GM23248 (cell line): ENCODE measurements around the gene ALX3. TPM values are rescaled to one million over a fixed set of nuclear protein-coding genes. Genes with fewer than 3 reads are reported as not detected.

Experiments used
- DNase-seq: peaks from one replicate; pipeline ENCODE4 v3.0.0-alpha.2; 2015
- H2AFZ ChIP-seq: fragments of 200-600 bp; sonication (generic); 2 replicates; pipeline ENCODE4 v1.6.1; 2016; ENCODE audit warnings: antibody characterized with exemption
- H3F3A ChIP-seq: fragments of 200-600 bp; sonication (generic); 2 replicates; pipeline ENCODE4 v1.6.1; 2016; ENCODE audit warnings: mild to moderate bottlenecking, antibody characterized with exemption, mixed run types; ENCODE audit not compliant: insufficient read depth
- H3K27ac ChIP-seq: fragments of 200-600 bp; sonication (generic); 2 replicates; pipeline ENCODE4 v1.5.1; 2016; ENCODE audit warnings: mild to moderate bottlenecking
- H3K27me3 ChIP-seq: fragments of 200-600 bp; sonication (generic); replicated peaks from 2 replicates; pipeline ENCODE4 v1.6.1; 2016; ENCODE audit warnings: mild to moderate bottlenecking; ENCODE audit not compliant: insufficient read depth
- H3K36me3 ChIP-seq: fragments of 200-600 bp; sonication (generic); 2 replicates; pipeline ENCODE4 v1.6.1; 2016; ENCODE audit warnings: low read depth, mild to moderate bottlenecking
- H3K4me1 ChIP-seq: fragments of 200-600 bp; sonication (generic); 2 replicates; pipeline ENCODE4 v1.6.1; 2016; ENCODE audit warnings: mild to moderate bottlenecking; ENCODE audit not compliant: insufficient read depth
- H3K4me2 ChIP-seq: fragments of 200-600 bp; sonication (generic); one replicate; pipeline ENCODE4 v1.6.1; 2016; ENCODE audit warnings: mild to moderate bottlenecking; ENCODE audit not compliant: unreplicated experiment
- H3K4me3 ChIP-seq: fragments of 200-600 bp; sonication (generic); 2 replicates; pipeline ENCODE4 v1.5.1; 2016; ENCODE audit warnings: mild to moderate bottlenecking
- H3K79me2 ChIP-seq: fragments of 200-600 bp; sonication (generic); 2 replicates; pipeline ENCODE4 v1.6.1; 2016; ENCODE audit warnings: mild to moderate bottlenecking; ENCODE audit not compliant: insufficient read depth
- H3K9ac ChIP-seq: fragments of 200-600 bp; sonication (generic); 2 replicates; pipeline ENCODE4 v1.6.1; 2016; ENCODE audit warnings: mild to moderate bottlenecking
- H3K9me2 ChIP-seq: fragments of 200-600 bp; sonication (generic); 2 replicates; pipeline ENCODE4 v1.6.1; 2016; ENCODE audit warnings: mixed run types, mild to moderate bottlenecking, moderate library complexity; ENCODE audit not compliant: insufficient read depth
- H3K9me3 ChIP-seq: fragments of 200-600 bp; sonication (generic); one replicate; pipeline ENCODE4 v1.6.1; 2017; ENCODE audit warnings: low read depth
- H4K20me1 ChIP-seq: fragments of 200-600 bp; sonication (generic); 2 replicates; pipeline ENCODE4 v1.6.0; 2016; ENCODE audit not compliant: insufficient read depth
- EZH2 ChIP-seq: fragments of 200-600 bp; sonication (generic); IDR thresholded peaks from 2 replicates; pipeline ENCODE4 v1.6.1; 2018; ENCODE audit warnings: antibody characterized with exemption, mild to moderate bottlenecking; ENCODE audit not compliant: insufficient read depth, poor library complexity, severe bottlenecking
- EZH2phosphoT487 ChIP-seq: fragments of 200-600 bp; sonication (generic); IDR thresholded peaks from 2 replicates; pipeline ENCODE4 v1.6.1; 2018; ENCODE audit warnings: antibody characterized with exemption, moderate library complexity, mild to moderate bottlenecking, low read depth; ENCODE audit not compliant: insufficient read depth
- WGBS, 2 experiments: methylation state at CpG; one replicate each; pipeline ENCODE4 v1.1.6; 2015 to 2017; ENCODE audit warnings: low lambda C conversion rate in 2 of 2, low coverage in 1 of 2; ENCODE audit errors: missing lambda C conversion rate in 2 of 2; 5-methylcytosine and 5-hydroxymethylcytosine counted together
- in situ Hi-C: fragments of 300-500 bp; cut with MboI; formaldehyde crosslinking; loops from 2 replicates; pipeline ENCODE4 v1.15.0; 2020
- polyA plus RNA-seq: library from polyadenylated mRNA; unstranded; fragments of >200 nt; fragmentation: Nextera tagmentation; extraction: Ambion mirVana; gene quantifications from 2 replicates; pipeline ENCODE4 v1.2.1, GENCODE V29; 2016
- total RNA-seq: library from RNA; depleted of rRNA; stranded (reverse); fragments of >200 nt; shearing (Covaris generic); gene quantifications from 2 replicates; pipeline ENCODE4 v1.2.3, GENCODE V29; 2014

Gene ALX3
- total and polyA plus RNA-seq, 2 experiments from 2014 or later, result not detected

GRCh38 chr1:110076789-110077500 is 6.5 kb upstream of the ALX3 start:
- H3K27me3 ChIP-seq, result peaks cover 17% of the 10 kb centered on the region

GRCh38 chr1:110074166-110074565 is 3.7 kb upstream of the ALX3 start:
- no peak overlapping the region for H3K27ac ChIP-seq
- WGBS, 2 experiments, result 65 to 71% methylated on average over 4 of the region's 4 CpGs
- no peaks in the 10 kb centered on the region for H3K9me2 ChIP-seq
- peaks cover 40% of the 10 kb centered on the region for H3K27me3 ChIP-seq
- H3K36me3 ChIP-seq, result no peaks in the 10 kb centered on the region
- H3K79me2 ChIP-seq, result no peaks in the 10 kb centered on the region
- DNase-seq, result no peak
- H3K4me2 ChIP-seq, result no peak overlapping the region
- H3K9me3 ChIP-seq, result no peaks in the 10 kb centered on the region
- no peaks in the 10 kb centered on the region for H3F3A ChIP-seq
- TF ChIP-seq EZH2 (no peak), EZH2phosphoT487 (no peak)
- no peaks in the 10 kb centered on the region for H4K20me1 ChIP-seq
- in situ Hi-C loops, result no loop called here
- no peaks in the 10 kb centered on the region for H3K4me1 ChIP-seq
- H3K9ac ChIP-seq, result no peak overlapping the region
- H3K4me3 ChIP-seq, result no peak overlapping the region
- no peak overlapping the region for H2AFZ ChIP-seq

More at GRCh38 chr1:110076789-110077500, 6.5 kb upstream of the ALX3 start:
- Histone ChIP-seq H3K27ac (no peak overlapping the region), H2AFZ (no peak overlapping the region), H3F3A (no peaks in the 10 kb centered on the region), H3K79me2 (no peaks in the 10 kb centered on the region), H3K9me2 (no peaks in the 10 kb centered on the region), H3K9ac (no peak overlapping the region), H4K20me1 (no peaks in the 10 kb centered on the region), H3K4me1 (no peaks in the 10 kb centered on the region), H3K4me3 (no peak overlapping the region), H3K36me3 (no peaks in the 10 kb centered on the region), H3K4me2 (no peak overlapping the region), H3K9me3 (no peaks in the 10 kb centered on the region)
- in situ Hi-C loops, result no loop called here
- WGBS, 2 experiments, result 84 to 92% methylated on average over 3 of the region's 3 CpGs
- no peak for DNase-seq
- no peak for TF ChIP-seq EZH2
- no peak for TF ChIP-seq EZH2phosphoT487

- Histone ChIP-seq H3K27ac (no peak overlapping the region), H4K20me1 (no peaks in the 10 kb centered on the region), H3K9ac (no peak overlapping the region), H3K9me3 (no peaks in the 10 kb centered on the region), H3K79me2 (no peaks in the 10 kb centered on the region), H3K4me2 (no peak overlapping the region), H3K36me3 (no peaks in the 10 kb centered on the region), H3K9me2 (no peaks in the 10 kb centered on the region), H2AFZ (no peak overlapping the region), H3K4me1 (no peaks in the 10 kb centered on the region), H3K4me3 (no peak overlapping the region), H3F3A (no peaks in the 10 kb centered on the region), H3K27me3 (peaks cover 56% of the 10 kb centered on the region)
- no peak for DNase-seq
- TF ChIP-seq EZH2phosphoT487 (no peak), EZH2 (no peak)
- in situ Hi-C loops, result no loop called here
- 34 to 53% methylated on average over 22 to 52 of the region's 52 CpGs for WGBS, 2 experiments
These were observed 196 bp downstream of the ALX3 start for GRCh38 chr1:110070282-110070669.

GRCh38 chr1:110069404-110070281 is 829 bp downstream of the ALX3 start:
- no peaks in the 10 kb centered on the region for H3K79me2 ChIP-seq
- H3K4me3 ChIP-seq, result no peak overlapping the region
- H3K4me1 ChIP-seq, result no peaks in the 10 kb centered on the region
- no peaks in the 10 kb centered on the region for H4K20me1 ChIP-seq
- DNase-seq, result no peak
- TF ChIP-seq EZH2phosphoT487 (no peak), EZH2 (no peak)
- WGBS, 2 experiments, result 81 to 85% methylated on average over 59 to 63 of the region's 64 CpGs
- in situ Hi-C loops, result no loop called here
- H3K36me3 ChIP-seq, result no peaks in the 10 kb centered on the region
- H3K9me2 ChIP-seq, result no peaks in the 10 kb centered on the region
- H3K27ac ChIP-seq, result no peak overlapping the region
- no peak overlapping the region for H3K4me2 ChIP-seq
- no peaks in the 10 kb centered on the region for H3K9me3 ChIP-seq
- H3K9ac ChIP-seq, result no peak overlapping the region
- H2AFZ ChIP-seq, result no peak overlapping the region
- peaks cover 56% of the 10 kb centered on the region for H3K27me3 ChIP-seq
- H3F3A ChIP-seq, result no peaks in the 10 kb centered on the region
